Measurements from ENCODE around the gene CAMK2G. TPM values are rescaled to one million over a fixed set of nuclear protein-coding genes. Genes with fewer than 3 reads are reported as not detected.
A peak's percentile ranks its signal among the peaks of the same experiment; 100 is the strongest.
"Not testable (repeated sequence)": the region's sequence is repeated elsewhere in the genome, so short reads cannot be mapped to it uniquely, and the experiment has no call there.

The CAMK2G gene
- 44.2 and 48.3 TPM in 2 replicates for total RNA-seq (2014; rRNA removed; shearing (Covaris generic))

GRCh38 chr10:73874267-73875138 lies at the start of gene CAMK2G:
Gene CAMK2G (minus strand): TSS chr10:73874555. CDS start chr10:73874461, 94 bp downstream.
- DNase-seq (ENCODE audit: low spot score): peak; percentile 82

GRCh38 chr10:73922864-73923133 lies 48.4 kb upstream of the CAMK2G start:
- DNase-seq (ENCODE audit: low spot score): no peak

- DNase-seq (ENCODE audit: low spot score): no peak
Observed at GRCh38 chr10:73922007-73922863, 47.9 kb upstream of the CAMK2G start.

GRCh38 chr10:73920089-73920488 lies 45.7 kb upstream of the CAMK2G start:
- no peak for DNase-seq (ENCODE audit: low spot score)

GRCh38 chr10:73919481-73919880 lies 45.1 kb upstream of the CAMK2G start:
- DNase-seq (ENCODE audit: low spot score): not testable (repeated sequence)

- no peak for DNase-seq (ENCODE audit: low spot score)
Observed at GRCh38 chr10:73917566-73918305, 43.4 kb upstream of the CAMK2G start.

- no peak for DNase-seq (ENCODE audit: low spot score)
Observed at GRCh38 chr10:73916761-73917470, 42.6 kb upstream of the CAMK2G start.

GRCh38 chr10:73915206-73915851 lies 41.0 kb upstream of the CAMK2G start:
- DNase-seq (ENCODE audit: low spot score): no peak

GRCh38 chr10:73914036-73914435 lies 39.7 kb upstream of the CAMK2G start:
- DNase-seq (ENCODE audit: low spot score): no peak

GRCh38 chr10:73911553-73912004 lies 37.2 kb upstream of the CAMK2G start:
- no peak for DNase-seq (ENCODE audit: low spot score)

- peak; percentile 11 for DNase-seq (ENCODE audit: low spot score)
Observed at GRCh38 chr10:73910764-73911552, 36.6 kb upstream of the CAMK2G start, which contains the start of gene PLAU. Gene PLAU (plus strand): TSS chr10:73911132. CDS start chr10:73911556, 424 bp downstream.

- DNase-seq (ENCODE audit: low spot score): no peak
Observed at GRCh38 chr10:73910401-73910763, 36.0 kb upstream of the CAMK2G start.

GRCh38 chr10:73909540-73910115 lies 35.3 kb upstream of the CAMK2G start:
- DNase-seq (ENCODE audit: low spot score): no peak

GRCh38 chr10:73908853-73909539 lies 34.6 kb upstream of the CAMK2G start:
- DNase-seq (ENCODE audit: low spot score): no peak

GRCh38 chr10:73907841-73908517 lies 33.6 kb upstream of the CAMK2G start:
- DNase-seq (ENCODE audit: low spot score): no peak

- no peak for DNase-seq (ENCODE audit: low spot score)
Observed at GRCh38 chr10:73906524-73907447, 32.4 kb upstream of the CAMK2G start.
